ENCODE measurements around the gene IL1A.

The IL1A gene

GRCh38 chr2:112791019-112791418, 6.7 kb upstream of the IL1A start:
- no peak overlapping the region for H3K4me3 ChIP-seq (ENCODE audit: low read length)
- DNase-seq (ENCODE audit: low read depth): no peak
- TF ChIP-seq CTCF (conservative IDR thresholded peaks at IDR 0.05; ENCODE audit: low read length): no peak

- no peak for TF ChIP-seq CTCF (conservative IDR thresholded peaks at IDR 0.05; ENCODE audit: low read length)
- H3K4me3 ChIP-seq (ENCODE audit: low read length): no peak overlapping the region
- no peak for DNase-seq (ENCODE audit: low read depth)
These were observed 6.0 kb upstream of the IL1A start for GRCh38 chr2:112790305-112790704.

DNA sequence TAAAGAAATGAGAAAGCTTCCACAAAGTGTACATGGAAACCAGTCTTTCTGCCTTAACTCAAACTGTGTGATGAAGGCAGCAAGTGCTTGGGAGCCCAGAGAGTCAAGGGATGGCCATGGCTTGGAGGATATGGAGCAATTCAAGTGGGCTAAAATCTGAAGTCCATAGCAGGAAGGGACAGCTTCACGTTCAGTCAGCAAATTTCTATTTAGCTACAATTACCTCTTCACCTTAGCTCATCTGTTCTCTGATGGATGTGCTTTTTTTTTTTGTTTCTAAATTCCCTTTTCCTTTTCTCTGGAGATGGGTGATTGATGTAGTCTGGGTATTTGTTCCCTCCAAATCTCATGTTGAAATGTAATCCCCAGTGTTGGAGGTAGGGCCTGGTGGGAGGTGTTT, 4.9 kb upstream of the IL1A start:
- no peak overlapping the region for H3K4me3 ChIP-seq (ENCODE audit: low read length)
- TF ChIP-seq CTCF (conservative IDR thresholded peaks at IDR 0.05; ENCODE audit: low read length): no peak
- no peak for DNase-seq (ENCODE audit: low read depth)

DNA sequence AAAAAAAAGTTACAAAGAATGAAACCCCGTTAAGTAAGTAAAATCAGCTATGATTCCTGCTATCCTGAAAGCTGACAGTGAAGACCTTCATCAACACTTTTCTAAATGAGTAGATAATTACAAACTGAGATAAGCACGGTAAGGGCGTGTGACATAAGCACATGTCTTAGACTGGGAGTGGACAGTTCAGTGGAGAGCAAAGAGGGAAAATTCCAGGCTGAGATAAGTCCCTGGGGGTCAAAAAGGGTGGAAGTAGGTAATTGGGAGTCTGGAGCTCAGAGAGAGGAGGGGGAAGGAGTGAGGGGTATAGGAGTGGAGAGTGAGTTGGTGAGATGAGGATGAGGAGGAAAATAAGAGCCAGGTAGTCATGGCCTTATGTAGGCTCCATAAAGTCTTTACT, 4.4 kb upstream of the IL1A start:
- DNase-seq (ENCODE audit: low read depth): no peak
- no peak for TF ChIP-seq CTCF (conservative IDR thresholded peaks at IDR 0.05; ENCODE audit: low read length)
- no peak overlapping the region for H3K4me3 ChIP-seq (ENCODE audit: low read length)

DNA sequence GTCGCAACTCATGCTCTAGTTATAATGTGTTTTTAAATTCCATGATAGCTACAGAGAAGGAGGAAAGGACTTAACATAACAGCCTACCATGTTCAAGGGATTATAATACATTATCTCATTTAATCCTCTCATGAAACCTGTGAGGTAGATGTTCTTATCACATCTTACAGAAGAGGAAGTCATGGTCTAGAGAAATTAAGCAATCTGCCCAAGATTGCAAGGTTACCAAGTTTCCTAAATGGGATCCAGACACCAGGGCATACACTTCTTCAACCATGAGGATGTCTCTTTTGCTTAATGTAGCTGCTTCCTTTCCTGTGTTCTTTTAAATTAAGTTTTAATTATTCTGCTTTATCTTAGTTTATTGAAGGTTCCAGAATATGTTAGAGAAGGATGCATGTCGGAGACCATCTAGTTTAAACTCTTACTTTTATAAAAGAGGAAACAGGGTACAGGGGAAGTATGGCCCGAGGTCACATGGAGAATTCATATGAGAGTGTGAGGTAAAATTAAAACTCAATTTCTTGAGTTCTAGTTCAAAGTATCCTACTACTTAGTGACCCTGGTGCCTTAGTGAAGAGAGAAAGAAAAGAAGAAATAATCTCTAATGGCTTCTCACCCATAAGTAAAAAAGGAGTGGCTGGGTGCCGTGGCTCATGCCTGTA, 3.6 kb upstream of the IL1A start:
- no peak for DNase-seq (ENCODE audit: low read depth)
- no peak for TF ChIP-seq CTCF (conservative IDR thresholded peaks at IDR 0.05; ENCODE audit: low read length)
- H3K4me3 ChIP-seq (ENCODE audit: low read length): no peak overlapping the region

DNA sequence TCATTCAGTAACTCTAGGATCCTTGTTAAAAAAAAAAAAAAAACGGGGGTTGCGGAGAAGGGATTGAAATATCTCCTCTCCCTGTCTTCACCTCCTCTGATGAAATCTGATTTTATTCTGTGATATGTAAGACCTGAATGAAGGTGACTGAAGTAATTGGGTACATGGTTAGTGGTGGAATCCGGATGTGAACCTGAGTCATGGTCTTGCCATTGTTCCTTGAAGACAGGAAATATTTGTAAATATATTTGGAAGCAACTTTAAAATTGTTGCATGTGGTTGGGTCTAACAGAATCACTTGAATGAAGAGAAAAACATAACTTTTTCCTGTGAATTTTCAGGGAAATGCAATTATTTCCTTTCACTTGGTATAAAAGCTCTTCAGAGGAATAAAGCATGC, 3.0 kb upstream of the IL1A start:
- DNase-seq (ENCODE audit: low read depth): no peak
- no peak overlapping the region for H3K4me3 ChIP-seq (ENCODE audit: low read length)
- no peak for TF ChIP-seq CTCF (conservative IDR thresholded peaks at IDR 0.05; ENCODE audit: low read length)

DNA sequence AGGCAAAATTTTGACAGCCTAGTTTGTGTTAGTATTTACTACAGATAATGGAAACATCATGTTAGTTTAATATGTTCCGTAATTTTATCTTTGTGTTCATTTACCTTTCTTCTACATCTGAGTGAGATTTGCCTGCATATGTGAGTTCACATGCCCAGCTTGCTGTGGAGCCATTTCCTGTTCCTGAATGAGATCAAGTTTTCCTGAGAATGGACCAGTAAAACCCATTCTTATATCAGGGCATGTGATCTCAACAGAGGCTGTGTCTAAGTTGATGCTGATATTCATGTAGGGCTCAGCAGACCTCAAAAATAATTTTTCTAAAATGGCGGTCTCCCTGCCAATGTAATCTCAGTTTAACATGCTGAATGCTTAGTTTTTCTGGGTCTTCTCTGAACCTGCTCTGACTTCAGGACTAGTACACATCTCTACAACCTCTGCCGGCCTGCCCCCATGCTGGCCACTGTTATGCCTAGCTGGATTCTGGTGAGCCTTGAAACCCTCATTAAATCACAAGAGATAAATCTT, 1.0 kb downstream of the IL1A start:
- DNase-seq (ENCODE audit: low read depth): no peak
- TF ChIP-seq CTCF (conservative IDR thresholded peaks at IDR 0.05; ENCODE audit: low read length): no peak
- H3K4me3 ChIP-seq (ENCODE audit: low read length): no peak overlapping the region
